IPS-NIHi11 (cell line): ENCODE results near the gene PARP12.

ENCODE experiments used
- DNase-seq: peaks from one replicate; pipeline ENCODE4 v3.0.0; 2012; ENCODE audit warnings: mixed read lengths, low spot score

The PARP12 gene

GRCh38 chr7:140014123-140014522 lies 48.6 kb downstream of the PARP12 start:
- no peak for DNase-seq

- no peak for DNase-seq
These were observed 49.1 kb downstream of the PARP12 start for GRCh38 chr7:140013676-140014075.

- no peak for DNase-seq
These were observed 52.4 kb downstream of the PARP12 start for GRCh38 chr7:140010194-140010895.

GRCh38 chr7:140009735-140010134 lies 53.0 kb downstream of the PARP12 start:
- DNase-seq, result no peak

- DNase-seq, result no peak
These were observed 53.8 kb downstream of the PARP12 start for GRCh38 chr7:140008755-140009610.

- DNase-seq, result no peak
These were observed 55.6 kb downstream of the PARP12 start for GRCh38 chr7:140007051-140007690.

- DNase-seq, result no peak
These were observed 56.2 kb downstream of the PARP12 start for GRCh38 chr7:140006600-140006999.

GRCh38 chr7:140005754-140006503 lies 56.8 kb downstream of the PARP12 start:
- DNase-seq, result peak; percentile 82

GRCh38 chr7:140005341-140005740 lies 57.4 kb downstream of the PARP12 start:
- DNase-seq, result no peak

GRCh38 chr7:140004672-140005071 lies 58.1 kb downstream of the PARP12 start:
- no peak for DNase-seq

GRCh38 chr7:140003913-140004382 lies 58.8 kb downstream of the PARP12 start:
- DNase-seq, result peak; percentile 77

- no peak for DNase-seq
These were observed 62.0 kb downstream of the PARP12 start for GRCh38 chr7:140000666-140001268.

- DNase-seq, result no peak
These were observed 63.2 kb downstream of the PARP12 start for GRCh38 chr7:139999516-139999915.

- no peak for DNase-seq
These were observed 64.2 kb downstream of the PARP12 start for GRCh38 chr7:139998572-139998971.

GRCh38 chr7:139995017-139995915 lies 67.5 kb downstream of the PARP12 start:
- no peak for DNase-seq

- DNase-seq, result no peak
These were observed 68.4 kb downstream of the PARP12 start for GRCh38 chr7:139994356-139994755.

- DNase-seq, result no peak
These were observed 69.2 kb downstream of the PARP12 start for GRCh38 chr7:139993592-139993991.

GRCh38 chr7:139993169-139993568 lies 69.6 kb downstream of the PARP12 start:
- DNase-seq, result no peak

- no peak for DNase-seq
These were observed 70.3 kb downstream of the PARP12 start for GRCh38 chr7:139992353-139993044.

GRCh38 chr7:139991911-139992310 lies 70.8 kb downstream of the PARP12 start:
- no peak for DNase-seq
